ENCODE measurements around the gene MYH7.
"Not testable (repeated sequence)": the region's sequence is repeated elsewhere in the genome, so short reads cannot be mapped to it uniquely, and the experiment has no call there.

MYH7 gene

DNA sequence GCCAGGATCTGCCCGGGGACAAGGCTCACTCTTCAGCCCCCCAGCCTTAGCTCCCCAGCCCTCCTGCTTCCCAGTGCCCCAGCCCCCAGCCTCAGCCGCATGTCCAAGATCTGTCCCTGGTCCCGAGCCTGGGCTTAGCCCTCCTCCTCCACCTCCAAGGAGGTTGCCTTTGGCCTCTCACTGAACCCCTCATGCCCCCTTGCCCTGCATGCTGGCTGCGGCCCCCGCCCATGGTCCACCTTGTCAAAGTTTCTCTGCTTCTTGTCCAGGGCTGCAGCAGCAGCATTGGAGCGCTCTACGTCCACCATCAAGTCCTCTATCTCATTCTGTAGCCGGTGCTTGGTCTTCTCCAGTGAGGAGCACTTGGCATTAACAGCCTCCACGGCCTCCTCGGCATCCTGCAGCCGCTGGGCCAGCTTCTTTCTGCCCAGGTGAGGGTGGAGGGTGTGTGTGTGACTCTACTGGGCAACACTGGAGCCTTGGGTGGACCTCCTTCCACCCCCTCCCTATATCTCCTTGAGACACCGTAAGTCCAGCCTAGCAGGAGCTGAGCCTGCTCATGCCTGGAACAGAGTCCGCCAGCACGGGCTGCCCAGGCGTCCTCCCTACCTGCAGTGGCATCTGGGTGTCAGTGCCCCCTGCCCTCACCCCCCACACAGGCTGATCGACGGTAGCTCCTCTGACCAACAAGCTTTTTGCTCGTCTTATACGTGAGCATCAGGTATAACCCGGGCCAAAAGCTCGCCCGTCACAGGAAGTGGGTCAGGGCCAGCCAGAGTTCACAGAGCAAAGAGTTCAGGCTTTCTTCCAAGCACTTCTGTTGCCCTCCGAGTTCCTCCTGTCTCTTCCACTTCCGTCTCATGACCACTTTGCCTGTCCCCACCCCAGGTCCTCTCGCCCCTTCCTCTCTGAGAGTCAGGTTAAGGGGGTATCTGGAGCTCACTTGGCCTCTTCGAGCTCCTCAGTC is 47.3 kb downstream of the MYH7 start:
- no peak for DNase-seq (ENCODE audit: low spot score)
- FAIRE-seq: no peak

DNA sequence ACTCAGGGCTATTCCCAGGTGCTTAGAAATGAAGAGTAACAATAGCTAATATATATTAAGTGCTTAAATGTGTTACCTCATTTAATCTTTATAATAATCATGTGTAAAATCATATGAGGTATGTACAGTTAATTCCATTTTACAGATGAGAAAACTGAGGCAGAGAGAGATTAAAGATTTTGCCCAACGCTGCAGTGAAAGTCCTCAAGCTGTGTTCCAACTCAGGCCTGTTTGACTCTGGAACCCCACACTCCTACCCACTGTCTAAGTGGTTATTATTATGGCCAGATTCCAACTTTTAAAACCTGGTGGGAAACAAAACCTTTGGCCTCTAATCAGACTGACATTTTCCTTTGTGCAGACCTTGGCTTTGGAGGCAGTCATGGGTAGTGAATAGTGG is 48.5 kb downstream of the MYH7 start:
- DNase-seq (ENCODE audit: low spot score): no peak
- FAIRE-seq: no peak

- not testable (repeated sequence) for DNase-seq (ENCODE audit: low spot score); FAIRE-seq
Observed at GRCh38 chr14:23386266-23386657, 49.2 kb downstream of the MYH7 start.

GRCh38 chr14:23385642-23386265 is 49.7 kb downstream of the MYH7 start:
- FAIRE-seq (no peak), DNase-seq (ENCODE audit: low spot score) (no peak)

DNA sequence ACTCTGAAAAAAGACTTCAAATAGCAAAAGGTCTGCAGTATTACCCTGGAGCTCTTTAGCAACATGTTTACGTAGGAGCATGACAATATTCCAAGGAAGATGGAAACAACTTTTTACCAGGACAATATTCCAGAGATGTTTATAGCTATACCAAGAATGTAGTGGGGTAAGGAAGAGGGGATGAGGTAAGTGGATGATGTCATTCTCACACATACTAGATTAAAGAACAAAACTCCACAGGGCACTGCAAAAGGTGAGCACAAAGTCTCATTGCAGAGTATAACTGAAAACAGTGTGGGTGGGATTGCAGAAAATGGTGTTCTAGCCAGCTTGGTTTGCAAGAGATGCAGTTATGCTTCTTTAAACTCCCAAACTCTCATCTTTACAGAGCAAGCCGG is 50.2 kb downstream of the MYH7 start:
- DNase-seq (ENCODE audit: low spot score) (no peak), FAIRE-seq (no peak)

DNA sequence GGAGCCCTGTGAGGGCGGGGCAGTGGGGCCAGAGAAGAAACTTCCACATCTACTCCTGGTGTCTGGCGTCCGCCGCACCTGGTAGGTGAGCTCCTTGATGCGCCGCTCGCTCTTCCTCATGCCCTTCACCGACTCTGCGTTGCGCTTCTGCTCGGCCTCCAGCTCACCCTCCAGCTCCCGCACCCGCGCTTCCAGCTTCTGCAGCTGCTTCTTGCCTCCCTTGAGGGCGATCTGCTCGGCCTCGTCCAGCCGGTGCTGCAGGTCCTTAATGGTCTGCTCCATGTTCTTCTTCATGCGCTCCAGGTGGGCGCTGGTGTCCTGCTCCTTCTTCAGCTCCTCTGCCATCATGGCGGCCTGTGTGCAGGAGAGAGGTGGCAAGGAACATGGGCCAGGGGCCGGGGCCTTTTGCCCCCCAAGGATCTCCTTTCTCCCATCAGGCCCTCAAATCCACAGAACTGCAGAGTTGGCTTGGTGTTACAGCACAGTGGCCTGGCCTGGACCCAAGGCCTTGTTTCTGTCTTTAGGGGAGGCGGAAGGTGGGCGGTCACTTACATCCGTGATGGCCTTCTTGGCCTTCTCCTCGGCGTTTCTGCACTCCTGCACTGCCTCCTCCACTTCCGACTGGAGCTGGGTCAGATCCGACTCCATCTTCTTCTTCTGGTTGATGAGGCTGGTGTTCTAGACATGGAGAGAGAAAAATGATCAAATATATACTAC is 50.9 kb downstream of the MYH7 start:
- FAIRE-seq: no peak
- DNase-seq (ENCODE audit: low spot score): no peak

DNA sequence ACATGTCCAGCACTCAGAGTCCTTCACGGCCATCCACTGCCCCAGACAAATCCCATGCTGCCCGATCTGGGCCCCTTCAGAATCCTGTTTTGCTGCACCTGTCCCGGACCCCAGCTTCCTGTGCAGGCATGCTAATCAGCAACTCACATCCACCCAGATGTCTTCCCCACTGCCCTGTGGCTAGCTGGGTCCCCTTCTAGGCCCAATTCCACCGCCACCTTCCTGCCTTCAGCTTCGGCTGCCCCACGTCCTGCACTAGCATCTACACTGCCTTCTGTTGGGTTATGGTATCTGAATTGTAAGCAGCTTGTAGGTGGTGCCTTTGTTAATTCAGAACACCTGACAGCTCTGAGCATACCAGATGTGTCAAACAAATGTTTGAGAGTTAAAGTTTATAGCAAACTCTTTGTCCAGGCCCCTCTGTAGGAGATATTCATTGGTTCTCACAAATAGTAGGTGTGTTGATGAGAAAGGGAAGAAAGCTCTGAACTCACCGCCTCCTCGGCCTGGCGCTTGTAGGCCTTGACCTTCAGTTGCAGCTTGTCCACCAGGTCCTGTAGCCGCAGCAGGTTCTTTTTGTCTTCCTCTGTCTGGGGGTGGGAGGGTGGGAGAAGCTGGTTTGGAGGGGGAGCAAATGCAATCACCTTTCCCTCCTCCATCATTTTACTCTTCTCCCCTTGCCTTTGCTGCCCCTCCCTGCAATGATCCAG is 52.6 kb downstream of the MYH7 start:
- DNase-seq (ENCODE audit: low spot score) (no peak), FAIRE-seq (no peak)

DNA sequence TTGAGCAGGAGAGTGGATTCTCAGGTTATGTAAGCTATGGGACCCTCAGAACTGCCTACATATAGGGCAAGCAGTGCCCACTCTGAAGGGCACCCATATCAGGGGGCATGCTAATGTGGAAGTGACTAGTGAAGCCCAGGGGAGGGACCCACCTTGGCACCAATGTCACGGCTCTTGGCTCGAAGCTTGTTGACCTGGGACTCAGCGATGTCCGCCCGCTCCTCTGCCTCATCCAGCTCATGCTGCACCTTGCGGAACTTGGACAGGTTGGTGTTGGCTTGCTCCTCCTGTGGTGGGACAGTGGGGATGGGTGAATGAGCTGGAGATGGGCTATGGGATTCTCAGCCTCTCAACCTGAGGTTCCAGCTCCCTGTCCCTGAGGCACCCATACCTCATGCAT is 53.2 kb downstream of the MYH7 start:
- DNase-seq (ENCODE audit: low spot score) (no peak), FAIRE-seq (no peak)

DNA sequence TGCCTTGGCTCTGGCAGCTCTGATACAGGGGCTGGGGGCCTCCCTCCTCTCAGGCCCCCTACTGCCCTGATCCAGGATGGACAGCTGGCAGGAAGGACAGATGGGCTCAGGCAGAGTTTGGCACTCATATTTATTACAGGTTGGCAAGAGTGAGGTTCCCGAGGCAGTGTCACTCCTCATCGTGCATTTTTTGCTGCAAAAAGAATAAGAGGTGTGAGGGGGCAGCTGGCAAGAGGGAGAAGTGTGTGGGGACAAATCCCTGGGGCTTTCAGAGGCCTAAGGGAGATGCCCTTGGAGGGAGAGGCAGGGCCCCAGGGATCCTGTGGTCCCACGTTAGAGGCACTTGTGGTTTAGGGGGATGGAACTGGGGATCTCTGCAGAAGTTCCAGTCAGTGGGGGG is 53.6 kb downstream of the MYH7 start:
- FAIRE-seq (no peak), DNase-seq (ENCODE audit: low spot score) (no peak)

DNA sequence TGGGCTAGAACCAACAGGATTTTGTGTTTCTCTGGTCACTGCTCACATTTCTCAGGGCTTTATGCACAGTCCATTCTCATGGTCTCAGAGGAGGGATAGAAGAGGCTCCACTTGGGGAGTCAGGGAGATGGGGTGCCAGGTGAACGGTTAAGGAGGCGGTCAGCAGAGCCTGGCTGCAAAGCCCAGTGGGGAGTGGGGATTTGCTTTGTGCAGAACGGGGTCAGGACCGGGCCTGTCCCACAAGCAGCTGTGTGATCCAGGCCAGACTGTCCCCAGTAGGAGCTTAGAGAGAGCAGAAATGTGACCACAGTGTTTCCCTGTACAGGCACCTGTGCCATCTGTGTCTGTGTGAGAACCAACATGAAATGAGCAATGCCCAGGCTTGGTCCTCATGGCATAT is 54.5 kb downstream of the MYH7 start:
- FAIRE-seq (no peak), DNase-seq (ENCODE audit: low spot score) (no peak)

- no peak for DNase-seq (ENCODE audit: low spot score)
- no peak for FAIRE-seq
Observed at GRCh38 chr14:23380197-23380914, 55.1 kb downstream of the MYH7 start.

DNA sequence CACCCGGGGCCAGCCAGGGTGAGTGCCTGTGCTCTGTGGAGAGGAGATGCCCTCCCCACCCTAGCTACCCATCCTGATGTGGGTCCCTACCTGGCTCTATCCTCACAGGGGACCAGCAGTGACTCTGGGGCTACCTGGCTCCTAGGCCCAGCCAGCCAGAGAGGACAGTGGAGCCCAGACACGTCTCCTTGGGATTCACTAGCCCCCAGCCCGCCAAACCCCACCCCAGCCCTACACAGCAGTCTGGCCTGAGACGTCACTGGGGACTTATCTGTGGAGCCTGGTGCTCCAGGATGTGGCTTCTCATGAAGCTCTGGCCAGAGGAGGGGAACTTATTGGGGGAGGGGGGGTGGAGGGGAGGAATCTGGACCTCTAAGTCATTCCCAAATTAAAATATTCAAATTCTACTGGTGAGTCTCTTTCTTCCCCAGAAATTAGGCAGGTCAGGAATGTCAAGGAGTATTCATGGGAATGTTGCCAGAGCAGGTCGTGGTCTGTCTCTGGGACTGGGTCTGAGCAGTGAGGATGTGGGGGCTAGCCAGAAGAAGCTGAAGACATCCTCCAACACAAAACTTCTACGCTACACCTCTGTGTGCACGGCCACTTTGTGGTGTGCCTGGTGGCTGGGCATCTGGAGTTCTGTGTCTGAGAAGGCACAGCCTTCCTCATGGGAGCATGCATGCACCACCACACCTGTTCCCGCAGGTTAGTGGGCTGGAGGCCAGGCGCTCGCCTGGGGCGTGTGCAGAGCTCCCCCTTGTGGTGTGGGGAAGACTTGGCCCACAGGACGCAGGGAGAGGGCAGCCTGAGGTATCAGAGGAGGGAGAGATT is 55.9 kb downstream of the MYH7 start:
- DNase-seq (ENCODE audit: low spot score) (no peak), FAIRE-seq (no peak)

DNA sequence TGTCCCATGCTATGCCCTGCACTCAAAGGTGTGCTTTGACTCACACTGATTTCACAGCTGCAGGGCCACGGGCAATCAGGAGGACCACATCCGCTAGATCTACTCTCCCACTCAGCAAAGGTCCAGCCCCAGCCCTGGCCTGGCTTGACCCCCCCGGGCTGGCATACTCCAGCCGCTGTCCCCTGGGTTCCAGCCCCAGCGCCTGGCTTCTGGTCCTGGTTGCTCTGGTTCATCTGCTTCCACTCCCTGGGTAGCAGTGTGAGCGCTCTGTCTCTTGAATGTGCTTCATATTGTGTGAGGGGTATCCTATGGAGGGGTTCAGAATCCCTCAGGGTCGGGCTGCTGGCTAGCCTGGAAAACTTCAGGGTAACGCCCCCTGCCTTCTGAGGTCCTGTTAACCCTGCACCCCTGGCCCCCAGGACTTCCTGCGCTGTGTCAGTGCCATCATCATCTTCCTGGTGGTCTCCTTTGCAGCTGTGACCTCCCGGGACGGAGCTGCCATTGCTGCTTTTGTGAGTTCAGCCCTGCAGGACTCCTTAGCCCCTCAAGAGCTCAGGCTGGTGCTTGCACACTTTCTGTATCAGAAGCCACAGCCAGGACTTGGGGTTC is 56.7 kb downstream of the MYH7 start:
- DNase-seq (ENCODE audit: low spot score): no peak
- no peak for FAIRE-seq

GRCh38 chr14:23377573-23378563 is 57.6 kb downstream of the MYH7 start:
- DNase-seq (ENCODE audit: low spot score) (no peak), FAIRE-seq (no peak)

DNA sequence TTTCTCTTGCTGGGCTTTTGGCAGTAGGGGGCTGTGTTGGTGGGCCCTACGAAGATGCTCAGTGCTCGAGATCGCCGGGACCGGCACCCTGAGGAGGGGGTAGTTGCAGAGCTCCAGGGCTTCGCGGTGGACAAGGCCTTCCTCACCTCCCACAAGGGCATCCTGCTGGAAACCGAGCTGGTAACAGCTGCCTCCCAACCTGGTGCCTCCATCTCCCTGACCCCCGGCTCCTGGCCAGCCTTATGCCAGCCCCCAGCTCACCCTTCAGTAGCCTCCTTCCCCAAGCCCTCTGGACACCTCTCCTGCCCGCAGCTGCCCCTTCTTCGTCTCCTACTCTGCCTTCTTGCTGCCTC is 58.3 kb downstream of the MYH7 start:
- FAIRE-seq: no peak
- no peak for DNase-seq (ENCODE audit: low spot score)

DNA sequence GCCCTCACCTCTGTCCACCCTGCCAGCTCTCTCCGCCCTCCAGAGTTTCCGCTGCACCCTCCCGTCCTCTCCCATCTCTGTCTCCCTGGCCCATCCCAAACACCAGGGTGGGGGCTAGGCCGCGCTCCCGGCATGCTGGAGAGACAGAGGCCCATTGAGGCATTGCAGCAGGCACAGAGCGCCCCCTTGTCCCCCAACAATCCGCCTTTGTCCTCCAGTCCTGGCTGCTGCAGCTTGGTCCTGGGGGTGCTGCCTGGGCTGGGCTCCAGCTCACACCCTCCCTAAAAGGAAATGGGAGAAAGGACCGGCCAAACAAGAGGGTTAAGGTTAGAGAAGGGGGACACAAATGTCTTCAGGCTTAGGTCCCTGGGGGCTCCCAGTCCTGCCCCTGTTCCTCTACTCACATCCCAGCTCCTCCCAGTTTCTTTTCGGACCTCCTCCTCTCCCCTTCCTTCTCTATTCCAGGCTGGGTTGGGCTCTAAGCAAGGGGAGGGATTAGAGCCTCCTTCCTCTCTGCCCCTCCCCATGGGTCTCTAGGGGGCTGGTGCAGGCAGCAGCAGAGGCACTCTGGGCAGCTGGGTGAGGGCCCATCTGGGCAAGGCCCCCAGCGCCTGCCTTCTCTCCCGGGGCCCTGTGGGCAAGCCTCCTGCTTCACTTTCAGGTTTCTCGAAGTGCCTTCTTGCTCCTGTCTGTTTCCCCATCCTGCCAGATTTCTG is 58.8 kb downstream of the MYH7 start, which contains the start of gene CMTM5:
CMTM5 (plus strand) TSS at position 565 of the 716 bp plus-strand sequence. CDS start 206 bp downstream, outside the sequence.
- DNase-seq (ENCODE audit: low spot score) (no peak), FAIRE-seq (no peak)

- DNase-seq (ENCODE audit: low spot score) (no peak), FAIRE-seq (no peak)
Observed at GRCh38 chr14:23375527-23376251, 59.8 kb downstream of the MYH7 start.

All from RCC 7860 (cell line).